Measurements from ENCODE around the gene CUL3.

GRCh38 chr2:224433442-224433841, 151.7 kb downstream of the CUL3 start:
- TF ChIP-seq, protein P1, sequence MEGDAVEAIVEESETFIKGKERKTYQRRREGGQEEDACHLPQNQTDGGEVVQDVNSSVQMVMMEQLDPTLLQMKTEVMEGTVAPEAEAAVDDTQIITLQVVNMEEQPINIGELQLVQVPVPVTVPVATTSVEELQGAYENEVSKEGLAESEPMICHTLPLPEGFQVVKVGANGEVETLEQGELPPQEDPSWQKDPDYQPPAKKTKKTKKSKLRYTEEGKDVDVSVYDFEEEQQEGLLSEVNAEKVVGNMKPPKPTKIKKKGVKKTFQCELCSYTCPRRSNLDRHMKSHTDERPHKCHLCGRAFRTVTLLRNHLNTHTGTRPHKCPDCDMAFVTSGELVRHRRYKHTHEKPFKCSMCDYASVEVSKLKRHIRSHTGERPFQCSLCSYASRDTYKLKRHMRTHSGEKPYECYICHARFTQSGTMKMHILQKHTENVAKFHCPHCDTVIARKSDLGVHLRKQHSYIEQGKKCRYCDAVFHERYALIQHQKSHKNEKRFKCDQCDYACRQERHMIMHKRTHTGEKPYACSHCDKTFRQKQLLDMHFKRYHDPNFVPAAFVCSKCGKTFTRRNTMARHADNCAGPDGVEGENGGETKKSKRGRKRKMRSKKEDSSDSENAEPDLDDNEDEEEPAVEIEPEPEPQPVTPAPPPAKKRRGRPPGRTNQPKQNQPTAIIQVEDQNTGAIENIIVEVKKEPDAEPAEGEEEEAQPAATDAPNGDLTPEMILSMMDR (IDR thresholded peaks at IDR 0.05; ENCODE audit: insufficient read depth, low read depth, low read length), result no peak
- TF ChIP-seq EZH2 (IDR thresholded peaks at IDR 0.05; ENCODE audit: insufficient read depth, low read length), result no peak

Data from astrocyte (in vitro differentiated cells and primary cell).